RWPE2 (cell line): Measurements from ENCODE around the gene GSK3B.

Experiments
- ATAC-seq: fragments of 200-7000 bp; cut with Tn5 transposase; 3 replicates; pipeline ENCODE4 v1.9.1; 2021; ENCODE audit warnings: low read depth
- DNase-seq: peaks from one replicate; pipeline ENCODE4 v3.0.0-alpha.2; 2020; ENCODE audit warnings: low spot score
- H3K27ac ChIP-seq: fragments of 450-650 bp; 2 replicates; pipeline ENCODE4 v1.5.1; 2017; ENCODE audit warnings: mild to moderate bottlenecking; ENCODE audit not compliant: poor library complexity, severe bottlenecking
- H3K27me3 ChIP-seq: fragments of 250-450 bp; sonication (Bioruptor Pico); 2 replicates; pipeline ENCODE4 v1.5.1; 2021; ENCODE audit warnings: mild to moderate bottlenecking, moderate library complexity; ENCODE audit not compliant: insufficient read depth, poor library complexity, severe bottlenecking
- H3K36me3 ChIP-seq: fragments of 250-450 bp; sonication (Bioruptor Pico); 2 replicates; pipeline ENCODE4 v1.5.1; 2020; ENCODE audit warnings: low read depth, mild to moderate bottlenecking, moderate library complexity
- H3K4me1 ChIP-seq: fragments of 250-450 bp; sonication (Bioruptor Pico); 2 replicates; pipeline ENCODE4 v1.5.1; 2021; ENCODE audit warnings: mild to moderate bottlenecking, moderate library complexity; ENCODE audit not compliant: insufficient read depth, poor library complexity, severe bottlenecking
- H3K4me3 ChIP-seq: fragments of 250-450 bp; sonication (Bioruptor Pico); 2 replicates; pipeline ENCODE4 v1.5.1; 2021; ENCODE audit warnings: mild to moderate bottlenecking, moderate library complexity; ENCODE audit not compliant: severe bottlenecking
- H3K9me3 ChIP-seq: fragments of 250-450 bp; sonication (Bioruptor Pico); 2 replicates; pipeline ENCODE4 v1.5.1; 2021; ENCODE audit warnings: mild to moderate bottlenecking, moderate library complexity; ENCODE audit not compliant: severe bottlenecking
- TF ChIP-seq, protein P1 (sequence below): fragments of 450-650 bp; IDR thresholded peaks from one replicate; pipeline ENCODE4 v1.5.1; 2017; ENCODE audit warnings: mild to moderate bottlenecking, moderate library complexity; ENCODE audit not compliant: poor library complexity, severe bottlenecking

GSK3B gene

DNA sequence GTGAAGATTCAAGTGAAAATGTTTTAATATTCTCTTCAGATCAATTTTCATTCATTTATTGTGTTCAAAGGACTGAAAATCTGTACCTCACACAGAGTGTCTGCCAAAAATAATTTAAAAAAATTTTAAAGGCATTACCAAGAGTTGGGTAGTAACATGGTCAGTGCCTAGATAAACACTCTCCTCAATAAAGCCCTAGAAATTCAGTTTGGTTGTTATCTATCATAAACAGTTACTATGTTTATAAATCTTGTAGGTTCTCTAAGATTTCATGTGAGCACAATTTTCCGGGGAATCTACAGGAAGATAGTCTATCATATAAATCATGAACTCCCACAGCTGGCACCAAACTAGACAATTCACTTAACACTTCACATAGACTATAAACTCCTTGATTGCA is 128.6 kb downstream of the GSK3B start:
- H3K36me3 ChIP-seq: peaks cover 15% of the 10 kb centered on the region
- H3K9me3 ChIP-seq: no peaks in the 10 kb centered on the region
- TF ChIP-seq, protein P1, sequence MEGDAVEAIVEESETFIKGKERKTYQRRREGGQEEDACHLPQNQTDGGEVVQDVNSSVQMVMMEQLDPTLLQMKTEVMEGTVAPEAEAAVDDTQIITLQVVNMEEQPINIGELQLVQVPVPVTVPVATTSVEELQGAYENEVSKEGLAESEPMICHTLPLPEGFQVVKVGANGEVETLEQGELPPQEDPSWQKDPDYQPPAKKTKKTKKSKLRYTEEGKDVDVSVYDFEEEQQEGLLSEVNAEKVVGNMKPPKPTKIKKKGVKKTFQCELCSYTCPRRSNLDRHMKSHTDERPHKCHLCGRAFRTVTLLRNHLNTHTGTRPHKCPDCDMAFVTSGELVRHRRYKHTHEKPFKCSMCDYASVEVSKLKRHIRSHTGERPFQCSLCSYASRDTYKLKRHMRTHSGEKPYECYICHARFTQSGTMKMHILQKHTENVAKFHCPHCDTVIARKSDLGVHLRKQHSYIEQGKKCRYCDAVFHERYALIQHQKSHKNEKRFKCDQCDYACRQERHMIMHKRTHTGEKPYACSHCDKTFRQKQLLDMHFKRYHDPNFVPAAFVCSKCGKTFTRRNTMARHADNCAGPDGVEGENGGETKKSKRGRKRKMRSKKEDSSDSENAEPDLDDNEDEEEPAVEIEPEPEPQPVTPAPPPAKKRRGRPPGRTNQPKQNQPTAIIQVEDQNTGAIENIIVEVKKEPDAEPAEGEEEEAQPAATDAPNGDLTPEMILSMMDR: no peak
- no peak for DNase-seq
- no peaks in the 10 kb centered on the region for H3K27me3 ChIP-seq
- no peak overlapping the region for H3K4me3 ChIP-seq
- no peak overlapping the region for H3K27ac ChIP-seq
- ATAC-seq: no peak
- H3K4me1 ChIP-seq: peaks cover 12% of the 10 kb centered on the region

DNA sequence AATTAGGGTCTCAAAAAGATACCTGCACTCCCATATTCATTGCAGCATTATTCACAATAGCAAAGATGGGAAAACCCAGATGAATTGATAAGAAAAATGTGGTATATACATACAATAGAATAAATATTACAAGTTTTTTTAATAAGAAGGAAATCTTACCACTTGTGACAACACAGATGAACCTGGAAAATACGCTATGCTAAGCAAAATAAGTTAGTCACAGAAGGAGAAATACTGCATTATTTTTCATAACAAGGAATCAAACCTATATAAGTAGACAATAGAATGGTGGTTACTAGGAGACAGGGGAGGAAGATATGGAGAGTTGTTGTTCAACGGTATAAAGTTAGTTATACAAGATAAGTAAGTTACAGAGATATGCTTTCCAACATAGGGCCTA is 130.0 kb downstream of the GSK3B start:
- H3K27ac ChIP-seq: no peak overlapping the region
- peaks cover 3% of the 10 kb centered on the region for H3K4me1 ChIP-seq
- TF ChIP-seq, protein P1: no peak
- H3K27me3 ChIP-seq: no peaks in the 10 kb centered on the region
- no peak for ATAC-seq
- H3K36me3 ChIP-seq: peaks cover 11% of the 10 kb centered on the region
- DNase-seq: no peak
- H3K4me3 ChIP-seq: no peak overlapping the region
- H3K9me3 ChIP-seq: no peaks in the 10 kb centered on the region

DNA sequence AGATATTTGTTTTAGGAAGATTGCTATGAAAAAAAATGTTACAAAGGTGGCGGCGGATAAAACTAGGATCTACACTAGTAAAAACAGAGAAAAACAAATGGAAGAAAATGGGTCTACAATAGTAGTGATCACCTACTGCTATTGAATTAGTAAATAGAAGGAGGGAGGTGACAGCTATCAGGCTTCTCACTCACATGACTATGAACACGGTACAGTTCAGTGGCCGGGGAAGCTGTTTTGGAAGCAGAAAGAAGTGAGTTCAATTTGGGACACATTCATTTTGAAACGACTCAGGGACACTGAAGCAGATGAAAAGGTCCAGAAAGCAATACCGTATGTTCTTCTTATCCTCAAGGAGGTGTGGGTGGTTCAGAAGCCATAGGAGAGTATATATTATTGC is 138.3 kb downstream of the GSK3B start:
- Histone ChIP-seq H3K27me3 (no peaks in the 10 kb centered on the region), H3K36me3 (peaks cover 11% of the 10 kb centered on the region; the same call in 1 of the 2 replicates), H3K4me3 (no peak overlapping the region), H3K4me1 (no peaks in the 10 kb centered on the region), H3K27ac (no peak overlapping the region), H3K9me3 (no peaks in the 10 kb centered on the region)
- ATAC-seq (no peak), DNase-seq (no peak)
- TF ChIP-seq, protein P1: no peak

DNA sequence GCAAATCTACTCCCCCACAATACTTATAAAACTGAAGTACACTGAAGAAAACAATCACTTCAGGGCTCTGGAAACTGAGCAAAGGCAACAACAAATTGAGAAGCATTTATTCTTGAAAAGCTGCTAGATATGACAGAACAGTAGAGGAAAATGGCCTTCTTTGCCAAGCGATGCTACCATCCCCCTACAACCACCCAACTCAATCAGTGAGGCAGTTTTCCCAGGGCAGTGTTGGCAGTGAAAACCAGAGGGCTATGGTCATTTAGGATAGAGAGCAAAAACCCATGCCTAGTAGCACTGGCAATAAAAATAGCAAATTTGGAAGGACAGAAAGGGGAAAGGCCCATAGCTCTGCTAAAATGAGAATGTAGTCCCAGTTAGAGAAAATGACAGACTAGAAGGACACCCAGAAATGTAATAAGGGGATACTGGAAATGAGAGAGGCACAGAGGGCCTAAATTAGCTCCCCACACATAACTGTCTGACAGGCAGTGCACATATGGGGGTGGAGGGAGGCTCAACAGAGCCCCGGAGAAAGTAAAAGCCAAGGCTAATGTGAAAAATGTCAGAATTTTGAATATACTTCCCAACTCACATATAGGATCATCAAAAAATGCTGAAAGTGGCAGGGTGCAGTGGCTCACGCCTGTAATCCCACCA is 143.5 kb downstream of the GSK3B start:
- no peak for ATAC-seq
- Histone ChIP-seq H3K27me3 (no peaks in the 10 kb centered on the region), H3K36me3 (peaks cover 7% of the 10 kb centered on the region; the same call in 1 of the 2 replicates), H3K27ac (no peak overlapping the region), H3K4me3 (no peak overlapping the region), H3K9me3 (no peaks in the 10 kb centered on the region), H3K4me1 (no peaks in the 10 kb centered on the region)
- TF ChIP-seq, protein P1: no peak
- no peak for DNase-seq

DNA sequence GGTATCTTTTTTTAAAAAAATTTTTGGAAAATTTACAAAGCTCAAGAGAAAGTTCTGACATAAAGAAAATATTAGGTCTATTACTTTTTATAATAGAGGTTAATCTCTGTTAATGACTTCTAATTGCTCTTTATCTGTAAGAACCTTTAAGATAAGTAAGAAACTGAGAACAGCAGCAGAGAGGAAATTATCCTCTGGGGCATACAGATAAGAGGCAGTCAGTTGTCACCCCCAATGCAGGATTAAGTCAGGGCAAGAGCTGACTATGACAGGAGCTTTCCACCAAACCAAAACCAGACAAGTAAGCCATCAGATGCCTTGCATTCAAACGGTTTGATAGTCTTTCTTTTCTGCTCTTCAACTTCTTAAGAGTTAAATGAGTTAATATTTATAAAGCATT is 149.0 kb downstream of the GSK3B start:
- ATAC-seq: no peak
- H3K27ac ChIP-seq: no peak overlapping the region
- no peak for DNase-seq

More for the DNA sequence above, 149.0 kb downstream of the GSK3B start:
- no peaks in the 10 kb centered on the region for H3K27me3 ChIP-seq
- H3K9me3 ChIP-seq: no peaks in the 10 kb centered on the region
- no peak overlapping the region for H3K4me3 ChIP-seq
- peaks cover under 1% of the 10 kb centered on the region for H3K4me1 ChIP-seq
- TF ChIP-seq, protein P1: no peak
- peaks cover 22% of the 10 kb centered on the region for H3K36me3 ChIP-seq
